H1 (cell line): ENCODE results near the gene AMZ1. TPM values are rescaled to one million over a fixed set of nuclear protein-coding genes. Genes with fewer than 3 reads are reported as not detected.

Source experiments
- CHD1 ChIP-seq: IDR thresholded peaks from 2 replicates; pipeline ENCODE4 v1.6.1; 2012; ENCODE audit warnings: low read depth, low read length, improper control_type of control experiment
- CHD7 ChIP-seq: fragments of 300-600 bp; sonication (generic); IDR thresholded peaks from 2 replicates; pipeline ENCODE4 v1.7.1; 2012; ENCODE audit warnings: low read length, moderate library complexity, mild to moderate bottlenecking, inconsistent platforms; ENCODE audit not compliant: insufficient replicate concordance
- polyA plus RNA-seq, 7 experiments: library from polyadenylated mRNA; depleted of rRNA in 3 of 7; stranded (reverse) in 5 of 7; unstranded in 2 of 7; fragments of >200 nt in 5 of 7; fragments of 200-250 nt in 2 of 7; gene quantifications; 1 replicate in 5 of 7; 2 replicates in 1 of 7; 4 replicates in 1 of 7; pipeline versions ENCODE4 v1.2.1 to v1.2.3, GENCODE V29; 2011 to 2013; ENCODE audit warnings: missing spikeins in 2 of 7, mixed read lengths in 2 of 7
- total RNA-seq: library from RNA; stranded (reverse); fragmentation: NEBNext Ultra II Directional; extraction: Animal tissue kit (Norgen Biotek cat#: 25700); gene quantifications from 2 replicates; pipeline ENCODE4 v1.2.1, GENCODE V29; 2021

The AMZ1 gene
- total and polyA plus RNA-seq, 2 of the 8 experiments (the other 6 are each of a cell fraction or from before 2014, with no cell fraction given), result 0.59 to 1.4 TPM

DNA sequence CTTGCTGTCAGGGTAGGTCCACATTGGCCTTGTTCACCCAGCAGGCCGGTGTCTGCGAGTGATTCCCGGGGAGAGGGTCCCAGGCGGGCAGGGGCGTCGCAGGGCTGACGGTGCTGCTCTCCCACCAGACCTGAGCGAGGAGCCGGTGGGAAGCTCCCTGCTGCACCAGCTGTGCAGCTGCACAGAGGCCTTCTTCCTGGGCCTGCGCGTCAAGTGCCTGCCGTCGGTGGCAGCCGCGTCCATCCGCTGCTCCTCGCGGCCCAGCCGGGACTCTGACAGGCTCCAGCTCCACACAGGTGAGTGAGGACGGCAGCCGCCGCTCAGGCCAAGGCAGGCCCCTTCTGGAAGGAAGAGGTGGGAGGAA, 14.6 kb downstream of the AMZ1 start (continued):
- TF ChIP-seq CHD7 (no peak), CHD1 (no peak)
